Left lung (tissue), 10 donors: ENCODE results near the gene UBXN4. TPM values are rescaled to one million over a fixed set of nuclear protein-coding genes. Genes with fewer than 3 reads are reported as not detected.
"Not testable (repeated sequence)": the region's sequence is repeated elsewhere in the genome, so short reads cannot be mapped to it uniquely, and the experiment has no call there.

Source experiments
- ATAC-seq: fragments of 200-7000 bp; cut with Tn5 transposase; one replicate; pipeline ENCODE4 v1.9.1; 2020; ENCODE audit warnings: moderate library complexity
- DNase-seq, 4 donors: peaks; one replicate each; pipeline ENCODE4 v3.0.0-alpha.2; 2013 to 2020
- H3K27ac ChIP-seq, 2 donors: fragments of 200-600 bp; sonication (generic) in 1 of 2; one replicate each; pipeline versions ENCODE4 v1.5.0 to v1.8.0; 2020 to 2021
- H3K27me3 ChIP-seq, 2 donors: fragments of 200-600 bp; sonication (generic) in 1 of 2; one replicate each; pipeline versions ENCODE4 v1.5.0 to v1.8.0; 2020 to 2021
- H3K36me3 ChIP-seq, 2 donors: fragments of 200-600 bp; sonication (generic) in 1 of 2; one replicate each; pipeline versions ENCODE4 v1.5.0 to v1.8.0; 2020 to 2021
- H3K4me1 ChIP-seq, 2 donors: fragments of 200-600 bp; one replicate each; pipeline ENCODE4 v1.8.0; 2021
- H3K4me3 ChIP-seq, 2 donors: fragments of 200-600 bp; sonication (generic) in 1 of 2; one replicate each; pipeline versions ENCODE4 v1.5.0 to v1.8.0; 2020 to 2021; ENCODE audit warnings: mild to moderate bottlenecking in 1 of 2
- H3K9me3 ChIP-seq, 2 donors: fragments of 200-600 bp; sonication (generic) in 1 of 2; one replicate each; pipeline versions ENCODE4 v1.5.0 to v1.8.0; 2020 to 2021
- CTCF ChIP-seq, 2 donors: fragments of 200-600 bp; sonication (generic) in 1 of 2; IDR thresholded peaks; one replicate each; pipeline versions ENCODE4 v1.5.0 to v1.8.0; 2021; ENCODE audit warnings: antibody characterized with exemption in 2 of 2
- intact Hi-C, 2 donors: fragments of 100-400 bp; cut with DNase I; formaldehyde crosslinking; loops; one replicate each; pipeline versions ENCODE4 v1.11.2 to v1.14.2; 2022
- polyA plus RNA-seq, 6 donors: library from polyadenylated mRNA; unstranded; fragments of 120-200 nt; gene quantifications; one replicate each; pipeline ENCODE4 v1.2.1, GENCODE V29; 2013; ENCODE audit not compliant: insufficient read length in 6 of 6
- total RNA-seq, 2 donors: library from RNA; stranded (reverse); fragmentation: NEBNext Ultra II Directional; extraction: Animal tissue kit (Norgen Biotek cat#: 25700); gene quantifications; one replicate each; pipeline ENCODE4 v1.2.1, GENCODE V29; 2021
- donor health status: DM: no; HTN: yes; CAD: no.
- donor health status: DM: no; HTN: no; CAD: no.

Gene UBXN4
- total and polyA plus RNA-seq, 8 donors = 88.8 to 153 (median 136) TPM

GRCh38 chr2:135703300-135703699, 38.4 kb upstream of the UBXN4 start:
- intact Hi-C loops = no loop called here
- Histone ChIP-seq H3K4me1 (no peaks in the 10 kb centered on the region), H3K27me3 (no peaks in the 10 kb centered on the region), H3K27ac (no peak overlapping the region), H3K4me3 (no peak overlapping the region), H3K9me3 (no peaks in the 10 kb centered on the region), H3K36me3 (no peaks in the 10 kb centered on the region)
- no peak for TF ChIP-seq CTCF (IDR thresholded peaks at IDR 0.05)
- DNase-seq (no peak), ATAC-seq (no peak)

GRCh38 chr2:135704075-135704474, 37.6 kb upstream of the UBXN4 start:
- intact Hi-C loops, H3K4me1 ChIP-seq, H3K4me3 ChIP-seq, ATAC-seq, H3K36me3 ChIP-seq, H3K27ac ChIP-seq, H3K9me3 ChIP-seq, H3K27me3 ChIP-seq, DNase-seq: not testable (repeated sequence)

- Histone ChIP-seq H3K27me3 (no peaks in the 10 kb centered on the region), H3K4me1 (no peaks in the 10 kb centered on the region), H3K36me3 (peaks cover 0 to 3% of the 10 kb centered on the region in 2 donors), H3K4me3 (no peak overlapping the region), H3K9me3 (no peaks in the 10 kb centered on the region), H3K27ac (no peak overlapping the region)
- TF ChIP-seq CTCF (IDR thresholded peaks at IDR 0.05) = no peak
- intact Hi-C loops = no loop called here
- ATAC-seq (no peak), DNase-seq (no peak)
Measured at GRCh38 chr2:135708159-135708558, 33.5 kb upstream of the UBXN4 start.

- intact Hi-C loops = loop anchor here in 1 of 2 donors (5.0 kb wide), 1 partner anchor 708 kb away; no protein-coding TSS in a partner anchor
- Histone ChIP-seq H3K36me3 (peaks cover 0 to 7% of the 10 kb centered on the region in 2 donors), H3K4me3 (no peak overlapping the region), H3K27me3 (no peaks in the 10 kb centered on the region), H3K4me1 (no peaks in the 10 kb centered on the region), H3K27ac (no peak overlapping the region), H3K9me3 (no peaks in the 10 kb centered on the region)
- peak; percentile 88 to 92 for TF ChIP-seq CTCF (IDR thresholded peaks at IDR 0.05)
- peak in 3 of 4 donors; percentile 35 to 65 (median 37) for DNase-seq
- peak; percentile 82 for ATAC-seq
Measured at GRCh38 chr2:135709992-135710391, 31.7 kb upstream of the UBXN4 start.

GRCh38 chr2:135715086-135715485, 26.6 kb upstream of the UBXN4 start:
- H3K4me1 ChIP-seq, H3K9me3 ChIP-seq, DNase-seq, H3K27me3 ChIP-seq, ATAC-seq, H3K4me3 ChIP-seq, intact Hi-C loops, H3K27ac ChIP-seq: not testable (repeated sequence)
- H3K36me3 ChIP-seq = peaks cover 0 to 38% of the 10 kb centered on the region in 2 donors

GRCh38 chr2:135728064-135728743, 13.5 kb upstream of the UBXN4 start:
- Histone ChIP-seq H3K27ac (no peak overlapping the region), H3K36me3 (peaks cover 0 to 11% of the 10 kb centered on the region in 2 donors), H3K4me3 (no peak overlapping the region), H3K27me3 (no peaks in the 10 kb centered on the region), H3K9me3 (no peaks in the 10 kb centered on the region), H3K4me1 (no peaks in the 10 kb centered on the region)
- no peak for TF ChIP-seq CTCF (IDR thresholded peaks at IDR 0.05)
- intact Hi-C loops = no loop called here
- no peak for DNase-seq
- no peak for ATAC-seq
